Stimulated activated naive CD8-positive, alpha-beta T cell treated with anti-CD3 and anti-CD28 coated beads, Interleukin-15, Interleukin-2, amounts not matched to agents 100 U/mL and 50 U/mL, for 24 hours (primary cell): ENCODE data around the gene XPO5.
A peak's percentile ranks its signal among the peaks of the same experiment; 100 is the strongest.
"Not testable (repeated sequence)": the region's sequence is repeated elsewhere in the genome, so short reads cannot be mapped to it uniquely, and the experiment has no call there.

Experiments
- ATAC-seq: fragments of 150-1000 bp; cut with Tn5 transposase; one replicate; pipeline ENCODE4 v1.10.0; 2021
- DNase-seq: peaks from one replicate; pipeline ENCODE4 v3.0.0; 2021

Gene XPO5

DNA sequence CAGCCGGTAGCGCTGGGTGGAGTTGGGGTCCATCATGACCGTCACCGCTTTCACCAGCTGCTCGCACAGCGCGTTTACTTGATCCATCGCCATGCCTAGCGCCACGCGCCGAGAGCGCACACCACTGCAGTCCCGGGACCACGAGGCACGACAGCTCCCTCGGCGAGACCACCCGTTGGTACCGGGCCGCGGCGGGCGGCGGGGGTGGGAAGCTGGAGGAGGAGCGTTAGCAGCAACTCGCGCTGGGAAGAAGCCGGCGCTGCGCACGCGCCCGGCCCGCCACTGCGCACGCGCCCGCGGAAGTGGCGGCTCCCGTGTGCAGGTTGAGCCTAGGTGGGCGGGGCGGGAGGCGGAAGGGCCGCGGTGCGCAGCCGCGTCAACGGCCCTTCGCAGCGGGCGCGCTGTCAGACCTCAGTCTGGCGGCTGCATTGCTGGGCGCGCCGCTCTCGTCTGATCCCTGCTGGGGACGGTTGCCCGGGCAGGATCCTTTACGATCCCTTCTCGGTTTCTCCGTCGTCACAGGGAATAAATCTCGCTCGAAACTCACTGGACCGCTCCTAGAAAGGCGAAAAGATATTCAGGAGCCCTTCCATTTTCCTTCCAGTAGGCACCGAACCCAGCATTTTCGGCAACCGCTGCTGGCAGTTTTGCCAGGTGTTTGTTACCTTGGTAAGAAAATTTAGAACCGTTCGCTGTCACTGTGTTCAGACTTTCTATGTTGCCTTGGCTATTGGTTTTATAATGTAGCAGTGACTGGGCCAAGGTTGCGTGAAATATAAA is at the start of gene XPO5, which contains the start of gene POLH:
Gene XPO5 (minus strand): TSS at position 267 of the 780 bp plus-strand sequence. CDS start 174 bp downstream, at position 93.
Gene POLH (plus strand): TSS at position 414 of the 780 bp plus-strand sequence. CDS start 6,135 bp downstream, outside the sequence.
- DNase-seq (peak; percentile 94), ATAC-seq (peak; percentile 95)

DNA sequence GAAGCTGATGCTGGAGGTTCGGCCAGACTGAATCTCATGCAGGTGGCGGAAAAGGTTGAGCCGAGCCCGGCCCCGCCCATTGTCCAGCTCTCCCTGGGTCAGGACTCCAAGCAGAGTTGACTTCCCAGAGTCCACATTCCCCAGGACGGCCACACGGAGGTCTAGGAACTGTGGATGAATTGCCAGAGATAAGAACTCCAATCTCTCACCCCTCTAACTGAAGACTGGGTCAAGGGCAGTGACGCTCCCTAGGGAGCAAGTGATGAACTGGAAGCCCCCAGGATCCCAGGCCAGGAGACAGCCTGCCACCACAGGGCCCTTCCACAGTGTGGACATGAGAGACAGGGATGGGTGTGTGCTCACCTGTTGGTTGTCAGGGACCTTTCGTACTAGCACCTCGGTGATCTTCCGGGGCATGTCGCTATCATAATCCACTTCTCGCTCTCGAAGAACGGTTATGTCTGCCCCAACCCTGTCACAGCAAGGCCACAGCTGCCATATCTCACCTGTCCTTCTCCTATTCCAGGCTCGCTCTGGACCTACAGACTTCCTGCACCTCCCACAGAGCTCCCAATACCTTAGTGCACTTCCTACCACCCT is 49.7 kb upstream of the XPO5 start:
- ATAC-seq, result no peak

GRCh38 chr6:43624786-43625288 is 49.0 kb upstream of the XPO5 start:
- ATAC-seq, result no peak
- DNase-seq, result no peak

More for the DNA sequence above, 49.7 kb upstream of the XPO5 start:
- DNase-seq, result no peak

GRCh38 chr6:43623880-43624785 is 48.3 kb upstream of the XPO5 start:
- DNase-seq, result no peak
- ATAC-seq, result no peak

DNA sequence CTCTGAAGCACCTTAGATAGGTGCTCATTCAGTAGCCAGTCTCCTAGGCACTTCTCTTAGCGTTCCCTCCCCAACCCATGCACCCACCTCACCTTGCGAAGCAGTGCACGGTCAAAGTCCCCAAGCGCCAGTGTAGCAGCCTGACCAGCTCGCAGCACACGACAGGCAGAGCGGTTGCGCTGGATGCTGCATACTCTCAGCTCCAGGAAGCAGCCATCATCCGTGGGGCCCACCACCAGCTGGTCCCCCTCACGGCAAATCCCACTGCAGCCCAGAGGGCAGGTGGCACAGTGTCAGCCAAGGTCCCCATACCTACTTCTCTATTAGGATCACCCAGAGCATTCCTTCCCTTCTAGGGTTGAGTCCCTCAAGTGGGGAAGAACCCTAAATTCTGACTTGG is 46.7 kb upstream of the XPO5 start:
- DNase-seq (no peak), ATAC-seq (no peak)

- no peak for DNase-seq
- no peak for ATAC-seq
These were observed 46.0 kb upstream of the XPO5 start for GRCh38 chr6:43621836-43622180.

- no peak for ATAC-seq
- DNase-seq, result no peak
These were observed 45.4 kb upstream of the XPO5 start for GRCh38 chr6:43621078-43621835.

DNA sequence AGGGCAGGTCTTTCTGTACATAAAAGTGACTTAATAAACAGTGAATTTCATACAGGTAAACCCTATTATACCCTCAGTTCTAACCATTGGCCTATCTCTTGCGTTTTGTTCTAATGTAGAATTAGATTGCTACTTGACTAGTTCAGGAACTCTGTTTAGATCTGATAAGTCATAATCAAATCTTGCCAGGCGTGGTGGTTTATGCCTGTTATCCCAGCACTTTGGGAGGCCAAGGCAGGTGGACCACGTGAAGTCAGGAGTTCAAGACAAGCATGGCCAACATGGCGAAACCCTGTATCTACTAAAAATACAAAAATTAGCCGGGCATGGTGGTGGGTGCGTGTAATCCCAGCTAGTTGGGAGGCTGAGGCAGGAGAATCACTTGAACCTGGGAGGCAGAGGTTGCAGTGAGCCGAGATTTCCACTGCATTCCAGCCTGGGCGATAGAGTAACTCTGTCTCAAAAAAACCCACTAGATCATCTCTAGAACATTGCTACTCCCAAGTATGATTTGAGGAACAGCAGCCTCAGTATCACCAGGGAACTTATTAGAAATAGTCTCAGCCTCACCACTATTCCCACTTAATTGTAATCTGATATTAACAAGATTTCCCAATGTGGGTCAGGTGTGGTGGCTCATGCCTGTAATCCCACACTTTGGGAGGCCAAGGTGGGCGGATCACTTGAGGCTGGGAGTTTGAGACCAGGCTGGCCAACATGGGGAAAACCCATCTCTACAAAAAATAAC is 41.1 kb upstream of the XPO5 start:
- ATAC-seq, result no peak
- DNase-seq, result no peak

- DNase-seq, result no peak
- no peak for ATAC-seq
These were observed 38.5 kb upstream of the XPO5 start for GRCh38 chr6:43614396-43614730.

DNA sequence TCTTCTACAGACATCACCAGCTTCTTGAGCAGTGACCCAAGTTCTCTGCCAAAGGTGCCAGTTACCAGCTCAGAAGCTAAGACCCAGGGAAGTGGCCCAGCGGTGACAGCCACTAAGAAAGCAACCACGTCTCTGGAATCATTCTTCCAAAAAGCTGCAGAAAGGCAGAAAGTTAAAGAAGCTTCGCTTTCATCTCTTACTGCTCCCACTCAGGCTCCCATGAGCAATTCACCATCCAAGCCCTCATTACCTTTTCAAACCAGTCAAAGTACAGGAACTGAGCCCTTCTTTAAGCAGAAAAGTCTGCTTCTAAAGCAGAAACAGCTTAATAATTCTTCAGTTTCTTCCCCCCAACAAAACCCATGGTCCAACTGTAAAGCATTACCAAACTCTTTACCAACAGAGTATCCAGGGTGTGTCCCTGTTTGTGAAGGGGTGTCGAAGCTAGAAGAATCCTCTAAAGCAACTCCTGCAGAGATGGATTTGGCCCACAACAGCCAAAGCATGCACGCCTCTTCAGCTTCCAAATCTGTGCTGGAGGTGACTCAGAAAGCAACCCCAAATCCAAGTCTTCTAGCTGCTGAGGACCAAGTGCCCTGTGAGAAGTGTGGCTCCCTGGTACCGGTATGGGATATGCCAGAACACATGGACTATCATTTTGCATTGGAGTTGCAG is 38.0 kb upstream of the XPO5 start:
- DNase-seq (no peak), ATAC-seq (no peak)

- ATAC-seq, result no peak
- no peak for DNase-seq
These were observed 34.6 kb upstream of the XPO5 start for GRCh38 chr6:43610431-43610830.

- ATAC-seq, result no peak
- no peak for DNase-seq
These were observed 33.6 kb upstream of the XPO5 start for GRCh38 chr6:43609402-43609801.

DNA sequence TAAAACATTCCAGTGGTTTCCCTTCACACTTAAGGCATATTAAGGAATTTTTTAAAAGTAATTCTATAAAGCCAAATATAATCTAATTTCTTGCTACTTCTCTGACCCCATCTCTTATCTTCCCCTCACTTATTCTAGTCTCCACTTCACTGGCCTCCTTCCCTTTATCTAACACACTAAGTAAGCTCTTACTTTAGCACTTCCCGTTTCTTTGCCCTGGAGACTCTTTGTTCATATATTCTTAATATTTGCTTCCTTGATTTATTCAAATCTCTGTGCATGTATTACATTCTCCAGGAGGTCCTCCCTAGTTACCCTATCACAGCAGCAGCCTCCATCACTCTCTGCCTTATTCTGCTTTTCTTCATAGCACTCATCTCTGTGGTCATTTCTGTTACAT is 33.0 kb upstream of the XPO5 start:
- no peak for ATAC-seq
- no peak for DNase-seq

- ATAC-seq (no peak), DNase-seq (peak; percentile 66)
These were observed 32.5 kb upstream of the XPO5 start for GRCh38 chr6:43608310-43608763.

- ATAC-seq, result no peak
- DNase-seq, result no peak
These were observed 30.2 kb upstream of the XPO5 start for GRCh38 chr6:43606019-43606418.

- DNase-seq (no peak), ATAC-seq (no peak)
These were observed 28.3 kb upstream of the XPO5 start for GRCh38 chr6:43604174-43604573.

- ATAC-seq (no peak), DNase-seq (no peak)
These were observed 24.8 kb upstream of the XPO5 start for GRCh38 chr6:43600595-43600994.

GRCh38 chr6:43593938-43594337 is 18.1 kb upstream of the XPO5 start:
- DNase-seq (no peak), ATAC-seq (no peak)

DNA sequence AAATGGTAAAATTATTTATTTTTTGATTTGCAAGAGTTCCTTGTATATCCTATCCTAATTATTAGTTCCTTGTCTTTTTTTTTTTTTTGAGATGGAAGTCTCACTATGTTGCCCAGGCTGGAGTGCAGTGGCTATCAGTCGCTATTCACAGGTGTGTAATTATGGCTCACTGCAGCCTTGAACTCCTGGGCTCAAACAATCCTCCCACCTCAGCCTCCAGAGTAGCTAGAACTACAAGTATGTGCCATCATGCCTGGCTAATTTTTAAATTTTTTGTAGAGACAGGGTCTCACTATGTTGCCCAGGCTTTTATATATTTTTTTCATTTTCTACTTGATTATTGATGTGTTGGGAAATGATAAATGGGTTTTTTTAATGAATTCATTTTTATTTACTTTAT is 13.7 kb upstream of the XPO5 start:
- DNase-seq, ATAC-seq: not testable (repeated sequence)

DNA sequence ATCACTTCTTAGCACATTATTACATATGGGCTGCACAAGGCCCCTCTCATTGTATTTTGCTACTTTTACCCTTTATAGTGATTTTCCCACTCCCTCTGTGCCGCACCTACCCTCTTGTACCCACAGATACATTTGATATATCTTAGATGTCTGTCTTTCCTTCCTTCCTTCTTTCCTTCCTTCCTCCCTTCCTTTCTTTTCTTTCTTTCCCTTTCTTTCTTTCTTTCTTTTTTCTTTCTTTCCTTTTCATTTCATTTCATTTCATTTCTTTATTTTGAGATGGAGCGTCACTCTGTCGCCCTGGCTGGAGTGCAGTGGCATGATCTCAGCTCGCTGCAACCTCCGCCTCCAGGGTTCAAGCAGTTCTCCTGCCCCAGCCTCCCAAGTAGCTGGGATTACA is 12.4 kb upstream of the XPO5 start:
- DNase-seq, result no peak
- ATAC-seq, result no peak
